Measurements from ENCODE around the gene FUT4. TPM values are rescaled to one million over a fixed set of nuclear protein-coding genes. Genes with fewer than 3 reads are reported as not detected.

Gene FUT4
- total and polyA plus RNA-seq, 10 of the 15 experiments (the other 5 are each of a cell fraction or from before 2014, with no cell fraction given) = 0.68 to 9.1 (median 2.3) TPM

GRCh38 chr11:94545264-94546161, 1.8 kb downstream of the FUT4 start:
- DNase-seq (ENCODE audit: low read depth, low spot score) (no peak), ATAC-seq (no peak), FAIRE-seq (no peak)
- no peak overlapping the region for H3K9ac ChIP-seq (ENCODE audit: control insufficient read depth, insufficient read depth, low read length)
- H3K36me3 ChIP-seq (ENCODE audit: control insufficient read depth in 2 of 2, insufficient read depth in 2 of 2, low read length in 1 of 2) = no peaks in the 10 kb centered on the region
- H3K9me3 ChIP-seq (replicated peaks; ENCODE audit: control insufficient read depth, insufficient read depth, low read length) = no peaks in the 10 kb centered on the region
- SMC1A ChIA-PET (ENCODE audit: uncharacterized antibody, unreplicated experiment) = interaction anchor here (0.8 to 6.8 kb wide), 5 partner anchors 9 to 57 kb away, joined by 3 to 107 read pairs (median 5); no protein-coding TSS in a partner anchor
- RAD21 ChIA-PET (ENCODE audit: unreplicated experiment) = interaction anchor here (0.9 to 9.3 kb wide), 8 partner anchors 14 to 58 kb away, joined by 3 to 52 read pairs (median 4); no protein-coding TSS in a partner anchor
- H3K4me2 ChIP-seq (ENCODE audit: control insufficient read depth, insufficient read depth) = peak overlapping the region; percentile 77
- no peaks in the 10 kb centered on the region for H3K27me3 ChIP-seq (replicated peaks in 1 of 2; ENCODE audit: control insufficient read depth in 2 of 2, insufficient read depth in 2 of 2, low read length in 1 of 2)
- intact Hi-C loops (cut with micrococcal nuclease; ENCODE audit: unreplicated experiment) = loop anchor here (2.0 kb wide), 1 partner anchor 37 kb away; no protein-coding TSS in a partner anchor
- peak overlapping the region; percentile 80; the same call in 1 of the 2 replicates for H3K4me3 ChIP-seq
- no peak overlapping the region for H2AFZ ChIP-seq (ENCODE audit: control insufficient read depth, low read depth, low read length)
- WGBS (ENCODE audit: insufficient coverage, insufficient replicate concordance, low lambda C conversion rate, missing lambda C conversion rate) = 97% methylated on average over 54 of the region's 54 CpGs
- H3K4me1 ChIP-seq (ENCODE audit: control insufficient read depth, insufficient read depth, low read length) = no peaks in the 10 kb centered on the region; the same call in 1 of the 2 replicates
- CTCF ChIA-PET = interaction anchor here (0.9 to 4.2 kb wide), 10 partner anchors 10 to 57 kb away, joined by 3 to 36 read pairs (median 4); partner anchors contain the start of gene C11orf97
- BruUV-seq (replicated peaks) = no TSS peak
- H4K20me1 ChIP-seq (ENCODE audit: control insufficient read depth, insufficient read depth) = no peaks in the 10 kb centered on the region
- POLR2A ChIA-PET = interaction anchor here (0.6 to 4.6 kb wide), 5 partner anchors 11 to 57 kb away, joined by 3 to 27 read pairs (median 5); no protein-coding TSS in a partner anchor
- TF ChIP-seq ZBTB33 (IDR thresholded peaks at IDR 0.05) = peak; percentile 65; the same call in 1 of the 2 replicates
- TF ChIP-seq CHD2 (IDR thresholded peaks at IDR 0.05; ENCODE audit: borderline replicate concordance, low read depth, low read length) = no peak
- no peak for TF ChIP-seq MYB (IDR thresholded peaks at IDR 0.05; ENCODE audit: borderline replicate concordance, low read depth, low read length)
- no peak for TF ChIP-seq RELA (IDR thresholded peaks at IDR 0.05; ENCODE audit: borderline replicate concordance, partially characterized antibody)
- no peak for TF ChIP-seq ZBED1 (IDR thresholded peaks at IDR 0.05; ENCODE audit: borderline replicate concordance)
- no peak for TF ChIP-seq ZSCAN29 (IDR thresholded peaks at IDR 0.05)
- TF ChIP-seq ZBTB40 (IDR thresholded peaks at IDR 0.05; ENCODE audit: borderline replicate concordance) = 0 out of 2 replicates have a peak, but pooled peaks have one; percentile 32
- no peak for TF ChIP-seq RUNX3 (IDR thresholded peaks at IDR 0.05; ENCODE audit: low read length)
- TF ChIP-seq MTA2 (IDR thresholded peaks at IDR 0.05; ENCODE audit: low read depth) = no peak
- no peak for TF ChIP-seq BMI1 (IDR thresholded peaks at IDR 0.05; ENCODE audit: borderline replicate concordance)
- peak; percentile 98; the same call in 1 of the 2 replicates for TF ChIP-seq MLLT1 (IDR thresholded peaks at IDR 0.05)
- TF ChIP-seq BHLHE40 (IDR thresholded peaks at IDR 0.05; ENCODE audit: borderline replicate concordance in 1 of 2, low read depth in 2 of 2, low read length in 1 of 2) = no peak
- TF ChIP-seq MYC (IDR thresholded peaks at IDR 0.05; ENCODE audit: insufficient read depth, insufficient read length, insufficient replicate concordance, low read length, severe bottlenecking) = no peak
- H3K79me2 ChIP-seq (ENCODE audit: control insufficient read depth, insufficient read depth, low read length) = peaks cover 2% of the 10 kb centered on the region
- no peak overlapping the region for H3K27ac ChIP-seq (ENCODE audit: control insufficient read depth, insufficient read depth)
- in situ Hi-C loops (cut with MboI) = no loop called here
